HG03196 (cell line): ENCODE data around the gene RPS2.

ENCODE experiments used
- ATAC-seq: cut with Tn5 transposase; IDR thresholded peaks from one replicate; pipeline ENCODE4 v1.9.1; 2021; ENCODE audit not compliant: unreplicated experiment

Gene RPS2

DNA sequence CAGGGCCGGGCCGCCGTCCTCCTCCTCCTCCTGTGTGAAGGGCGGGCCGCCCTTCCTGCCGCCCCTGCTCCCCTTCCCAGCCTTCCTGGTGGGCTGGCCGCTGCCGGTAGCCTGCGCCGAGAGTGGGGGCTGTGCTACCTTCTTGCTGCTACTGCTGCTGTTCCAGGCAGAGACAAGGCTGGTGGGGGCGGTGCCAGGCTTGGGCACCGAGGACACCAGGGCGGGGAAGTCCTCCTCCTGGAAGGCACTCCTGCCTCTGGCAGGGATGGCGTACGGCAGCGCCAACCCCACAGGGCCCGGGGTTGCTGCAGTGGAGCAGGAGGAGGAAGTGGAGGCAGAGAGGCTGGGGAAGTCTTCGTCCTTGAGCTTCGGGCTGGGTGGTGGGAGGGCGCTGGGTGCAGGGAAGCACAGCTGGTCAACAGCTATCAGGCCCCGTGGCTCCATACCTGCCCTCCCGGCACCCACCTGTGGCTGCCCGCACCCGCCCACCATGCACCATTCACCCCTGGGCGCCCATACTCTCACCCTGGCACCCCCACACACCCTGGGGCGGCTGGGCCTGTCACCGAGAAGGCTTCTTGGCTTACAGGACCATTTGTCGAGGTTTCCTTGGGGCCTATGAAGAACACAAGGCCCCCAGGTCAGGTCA is 35.4 kb upstream of the RPS2 start:
- ATAC-seq = no peak

DNA sequence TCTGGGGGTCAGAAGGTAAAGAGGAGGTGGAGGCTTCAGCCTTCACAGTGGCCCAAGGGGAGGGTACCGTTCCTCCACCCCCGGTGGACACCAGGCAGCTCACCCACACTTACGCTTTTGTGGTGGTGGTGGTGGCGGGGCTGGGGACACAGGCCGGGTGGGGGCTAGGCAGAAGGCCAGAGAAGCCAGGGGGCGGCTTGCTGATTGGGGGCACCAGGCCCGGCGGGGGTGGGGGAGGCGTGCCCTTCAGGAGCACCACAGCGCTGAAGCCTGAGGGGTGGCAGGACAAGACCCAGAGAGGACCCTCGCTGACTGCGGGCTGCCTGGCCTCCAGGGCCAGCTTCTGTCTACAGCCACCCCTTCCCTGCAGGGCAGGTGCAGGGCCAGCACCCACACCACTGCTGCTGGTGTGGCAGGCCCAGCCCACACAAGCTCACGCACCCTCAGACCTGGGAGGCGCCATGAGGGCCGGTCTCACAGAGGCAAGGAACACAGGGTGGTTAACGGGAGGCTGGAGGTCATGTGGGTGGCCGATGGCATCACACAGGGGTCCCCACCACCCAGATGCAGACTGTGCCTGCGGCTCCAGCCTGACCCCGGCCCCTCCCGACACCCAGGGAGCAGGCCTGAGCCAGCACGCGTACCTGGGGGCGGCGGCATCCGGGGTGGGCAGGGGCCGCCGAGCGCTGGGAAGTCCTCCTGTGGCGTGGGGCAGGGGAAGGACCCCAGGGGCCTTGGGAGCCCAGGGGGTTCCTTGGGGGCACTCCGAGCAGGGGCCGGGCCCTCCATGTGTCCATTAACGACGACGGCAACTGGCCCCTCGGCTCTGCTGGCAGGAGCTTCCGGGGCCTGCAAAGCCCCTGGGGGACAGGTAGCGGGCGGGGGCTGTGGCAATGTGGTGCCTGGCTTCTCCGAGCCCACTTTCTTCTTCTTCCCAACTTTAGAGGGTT is 34.5 kb upstream of the RPS2 start:
- no peak for ATAC-seq

DNA sequence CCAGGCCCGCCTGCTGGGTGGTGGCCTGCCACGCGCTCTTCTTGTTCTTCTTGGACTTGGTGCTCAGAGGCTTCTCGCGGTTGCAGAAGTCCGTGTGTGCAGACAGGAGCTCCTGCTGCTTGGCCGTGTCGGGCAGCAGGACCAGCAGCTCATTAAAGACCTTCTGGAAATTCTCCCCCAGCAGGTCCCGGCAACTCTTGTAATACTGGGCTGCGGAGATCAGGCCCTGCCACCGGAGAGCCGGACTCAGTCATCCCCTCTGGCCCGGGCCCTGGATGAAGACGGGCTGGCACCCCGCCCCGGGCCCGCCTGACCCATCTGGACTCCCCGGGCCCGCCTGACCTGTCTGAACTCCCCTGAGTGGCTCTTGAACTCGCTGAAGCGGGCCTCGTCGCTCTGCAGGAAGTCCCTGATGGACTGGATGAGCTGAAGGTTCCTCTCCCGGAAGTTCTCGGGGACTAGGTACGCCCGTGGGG is 33.8 kb upstream of the RPS2 start:
- no peak for ATAC-seq

DNA sequence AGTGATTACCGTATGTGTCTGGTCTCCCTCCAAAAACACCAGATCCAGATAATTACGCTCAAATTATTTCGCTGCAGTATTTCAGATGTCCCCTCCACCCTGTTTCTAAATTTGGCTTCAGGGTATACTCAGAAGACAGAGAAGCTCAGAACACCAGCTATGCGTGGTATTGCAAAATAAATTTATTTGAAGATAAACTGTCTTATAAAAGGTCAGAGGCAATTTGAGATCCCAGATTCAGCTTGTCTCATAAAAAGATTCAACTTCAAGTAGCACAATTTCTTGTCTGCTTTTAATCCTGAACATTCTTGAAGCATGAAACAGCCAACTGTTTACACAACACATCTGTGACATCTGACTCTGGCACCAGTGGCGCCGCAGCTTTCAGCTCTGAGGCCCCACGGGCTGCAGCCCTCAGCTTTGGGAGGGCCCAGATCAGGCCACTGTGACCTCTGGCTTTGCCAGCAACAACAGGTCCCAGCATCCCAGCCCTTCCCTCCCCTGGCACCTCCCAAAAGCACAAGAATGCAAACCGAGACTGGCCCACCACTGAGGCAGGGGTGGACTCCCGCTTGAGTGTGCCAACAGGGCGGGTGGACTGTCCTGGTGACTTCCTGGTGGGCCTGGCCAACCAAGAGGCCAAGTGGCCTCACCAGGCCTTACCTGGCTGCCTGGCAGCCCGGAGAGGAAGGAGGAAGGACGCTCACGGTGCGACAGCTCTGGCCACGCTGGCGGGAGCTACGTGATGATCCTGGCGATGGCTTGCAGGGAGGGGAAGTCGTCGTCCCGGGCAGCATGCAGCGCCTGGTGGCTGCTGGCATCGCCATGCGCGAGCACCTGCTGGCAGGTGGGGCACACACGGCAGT is 33.1 kb upstream of the RPS2 start:
- ATAC-seq = no peak

DNA sequence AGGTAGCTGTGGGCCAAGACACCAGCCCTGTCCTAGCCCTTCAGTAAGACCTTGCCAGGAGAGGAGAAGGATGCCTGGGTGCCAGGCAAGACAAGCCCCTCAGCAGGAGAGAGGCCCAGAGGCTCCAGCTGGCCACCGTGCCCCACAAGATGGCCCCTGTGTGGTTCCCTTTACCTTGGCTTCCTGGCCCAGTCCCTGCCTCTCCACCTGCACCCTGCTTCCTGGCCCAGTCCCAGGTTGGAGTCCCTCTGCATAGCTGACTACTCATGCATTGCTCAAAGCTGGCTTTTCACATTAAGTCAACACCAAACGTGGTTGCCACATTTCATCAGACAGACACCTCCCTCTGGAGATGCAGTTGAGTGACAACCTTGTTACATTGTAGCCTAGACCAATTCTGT is 29.1 kb upstream of the RPS2 start:
- no peak for ATAC-seq

DNA sequence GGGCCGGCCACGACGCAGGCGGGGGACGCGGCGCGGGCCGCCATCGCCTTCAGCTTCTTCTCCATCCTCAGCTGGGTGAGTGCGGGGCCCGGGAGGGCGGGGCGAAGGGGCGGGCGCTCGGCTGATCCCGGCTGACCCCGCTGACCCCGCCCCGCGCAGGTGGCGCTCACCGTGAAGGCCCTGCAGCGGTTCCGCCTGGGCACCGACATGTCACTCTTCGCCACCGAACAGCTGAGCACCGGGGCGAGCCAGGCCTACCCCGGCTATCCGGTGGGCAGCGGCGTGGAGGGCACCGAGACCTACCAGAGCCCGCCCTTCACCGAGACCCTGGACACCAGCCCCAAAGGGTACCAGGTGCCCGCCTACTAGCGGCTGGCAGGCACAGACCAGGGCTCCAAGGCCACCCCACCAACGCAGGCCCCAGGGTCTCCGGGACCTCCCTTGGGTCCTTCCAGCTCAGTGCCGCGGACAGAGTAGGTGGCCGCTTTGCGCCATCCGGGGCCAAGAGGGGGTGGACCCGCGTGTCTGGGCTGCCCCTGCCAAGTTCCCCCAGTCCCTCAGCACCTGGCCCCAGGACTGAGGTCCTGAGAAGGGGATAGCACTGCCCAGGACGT is 28.2 kb upstream of the RPS2 start:
- no peak for ATAC-seq

DNA sequence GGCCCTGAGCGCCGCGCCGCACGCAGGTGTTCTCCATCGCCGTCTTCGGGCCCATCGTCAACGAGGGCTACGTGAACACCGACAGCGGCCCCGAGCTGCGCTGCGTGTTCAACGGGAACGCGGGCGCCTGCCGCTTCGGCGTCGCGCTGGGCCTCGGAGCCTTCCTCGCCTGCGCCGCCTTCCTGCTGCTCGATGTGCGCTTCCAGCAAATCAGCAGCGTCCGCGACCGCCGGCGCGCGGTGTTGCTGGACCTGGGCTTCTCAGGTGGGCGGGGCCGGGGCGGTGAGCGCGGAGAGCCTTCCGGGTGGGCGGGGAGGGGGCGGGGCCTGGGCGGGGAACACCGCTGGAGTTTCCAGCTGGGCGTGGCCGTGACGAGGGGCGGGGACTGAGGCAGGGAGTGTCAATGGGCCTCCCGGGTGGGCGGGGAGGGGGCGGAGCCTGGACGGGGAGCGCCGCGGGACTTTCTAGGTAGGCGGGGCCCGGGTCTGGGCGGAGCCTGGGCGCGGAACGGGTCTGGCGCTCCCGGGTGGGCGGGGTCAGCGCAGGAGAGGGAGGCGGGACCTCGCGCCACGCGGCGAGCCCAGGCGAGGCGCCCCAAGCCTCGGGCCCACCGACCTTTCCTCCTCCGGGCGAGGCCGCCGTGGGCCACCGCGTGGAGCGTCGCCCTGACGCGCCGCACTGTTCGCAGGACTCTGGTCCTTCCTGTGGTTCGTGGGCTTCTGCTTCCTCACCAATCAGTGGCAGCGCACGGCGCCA is 27.5 kb upstream of the RPS2 start:
- ATAC-seq = peak; percentile 42

DNA sequence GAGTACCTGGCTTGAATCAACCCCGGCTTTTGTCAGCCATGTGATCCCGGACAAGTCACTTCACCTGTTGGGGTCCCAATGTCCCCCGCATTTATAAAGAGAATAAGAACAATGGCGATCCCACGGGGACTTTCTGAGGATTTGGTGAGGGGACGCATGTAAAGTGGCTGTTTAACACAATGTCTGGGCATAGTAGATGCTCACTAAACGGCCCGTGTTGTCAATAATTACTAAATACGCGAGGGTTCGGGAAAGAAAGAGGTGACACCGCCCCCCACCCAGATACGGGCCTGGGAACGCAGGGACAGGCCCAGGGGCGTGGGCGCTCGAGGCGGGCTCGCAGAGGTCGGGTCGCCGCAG is 26.9 kb upstream of the RPS2 start:
- no peak for ATAC-seq

DNA sequence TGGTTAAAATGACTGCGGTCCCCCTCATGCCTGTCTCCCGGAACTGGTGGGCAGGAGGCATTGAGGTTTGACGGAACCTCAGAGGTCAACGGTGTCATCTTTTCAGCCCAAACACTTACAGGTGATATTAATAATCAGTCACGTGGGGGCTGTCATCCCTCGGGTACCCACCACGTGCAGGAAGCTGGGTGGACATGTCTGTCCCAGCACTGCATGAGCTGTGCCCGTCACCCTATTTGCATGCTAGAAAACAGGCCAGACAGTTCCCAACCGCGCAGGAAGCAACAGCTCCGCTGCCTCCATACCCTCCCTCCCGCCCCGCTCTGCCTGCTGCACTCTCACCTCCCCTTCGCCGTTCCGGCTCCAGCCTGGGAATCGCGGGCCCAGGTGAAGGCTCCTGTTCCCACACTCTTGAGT is 26.5 kb upstream of the RPS2 start:
- peak; percentile 34 for ATAC-seq

DNA sequence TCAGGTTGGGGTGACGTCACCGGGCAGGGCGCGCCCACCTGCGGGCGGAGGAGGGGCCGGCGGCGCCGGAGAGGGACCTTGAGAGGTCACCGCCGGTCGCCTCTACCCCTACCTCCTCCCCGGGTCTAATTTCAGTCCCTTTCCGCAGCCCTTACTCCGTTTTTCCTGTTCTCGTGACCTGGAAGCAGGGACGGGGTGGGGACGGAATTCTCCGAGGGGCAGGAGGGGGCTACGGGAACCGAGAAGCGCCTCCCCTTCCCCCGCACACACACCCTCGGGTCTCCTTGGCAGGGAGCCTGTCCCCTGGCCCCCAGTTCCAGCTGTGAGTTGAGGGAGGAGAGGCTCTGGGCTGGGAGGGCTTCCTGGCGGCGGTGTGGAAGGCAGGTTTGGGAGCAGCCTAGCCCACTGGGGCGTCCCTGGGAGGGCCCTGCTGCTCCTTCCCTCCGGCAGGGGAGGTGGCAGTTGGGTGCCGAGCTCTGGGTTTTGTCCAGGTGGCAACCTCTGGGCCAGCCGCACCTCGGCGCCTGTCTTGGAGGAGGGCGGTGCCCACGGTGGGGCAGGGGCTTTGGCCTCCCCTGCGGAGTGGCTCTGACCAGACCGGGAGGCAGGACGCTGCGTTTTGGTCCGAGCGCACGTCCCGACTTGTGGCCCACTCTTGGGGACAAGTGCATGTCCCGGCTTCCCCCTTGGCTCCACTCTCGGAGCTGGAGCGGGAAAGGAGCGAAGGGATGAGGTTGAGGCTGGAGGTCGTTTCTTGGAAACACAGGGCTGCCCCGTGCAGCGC is 25.9 kb upstream of the RPS2 start:
- no peak for ATAC-seq

DNA sequence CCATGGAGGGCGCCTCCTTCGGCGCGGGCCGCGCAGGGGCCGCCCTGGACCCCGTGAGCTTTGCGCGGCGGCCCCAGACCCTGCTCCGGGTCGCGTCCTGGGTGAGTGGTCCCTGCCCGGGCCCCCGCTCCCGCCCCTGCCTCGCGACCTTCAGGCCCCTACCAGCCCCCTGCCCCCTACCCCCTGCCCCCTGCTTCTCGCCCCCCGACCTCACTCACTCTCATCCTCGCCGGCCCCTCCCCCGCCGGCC is 25.4 kb upstream of the RPS2 start:
- ATAC-seq = no peak

DNA sequence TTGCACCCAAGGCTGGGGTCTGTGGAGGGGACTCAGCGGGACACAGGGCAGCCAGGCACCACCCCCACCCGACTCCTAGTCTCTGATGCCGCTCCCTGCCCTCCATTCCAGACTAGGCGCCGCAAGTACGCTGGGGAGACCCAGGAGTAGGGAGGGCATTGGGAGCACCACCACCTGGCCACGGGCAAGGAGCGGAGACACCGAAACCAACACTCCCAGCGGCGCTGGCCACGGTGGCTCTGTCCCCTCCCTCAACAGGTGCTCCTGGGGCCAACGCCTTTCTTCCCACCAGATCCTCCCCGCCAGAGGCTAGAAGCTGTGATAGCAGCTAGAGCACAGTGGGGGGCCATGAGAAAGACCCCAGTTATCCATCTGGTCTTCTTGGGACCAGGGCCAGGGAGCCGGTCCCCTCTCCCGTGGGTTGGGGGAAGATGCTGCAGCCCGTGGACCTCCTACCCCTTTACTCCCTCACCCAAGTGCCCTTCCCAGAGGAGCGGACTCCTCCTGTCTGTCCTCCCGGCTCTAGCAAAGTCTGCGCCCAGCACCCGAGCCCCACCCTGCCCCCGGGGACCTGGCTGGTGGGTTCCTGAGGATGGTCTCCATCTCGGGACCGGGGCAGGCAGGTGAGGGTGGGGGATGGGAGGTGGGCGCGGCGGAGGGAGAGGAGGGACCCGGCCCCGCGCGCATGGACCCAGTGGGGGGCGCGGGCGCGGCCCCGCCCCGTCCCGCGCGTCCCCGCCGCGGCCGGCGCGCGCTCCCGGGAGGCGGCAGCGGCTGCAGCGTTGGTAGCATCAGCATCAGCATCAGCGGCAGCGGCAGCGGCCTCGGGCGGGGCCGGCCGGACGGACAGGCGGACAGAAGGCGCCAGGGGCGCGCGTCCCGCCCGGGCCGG is 24.8 kb upstream of the RPS2 start, which contains the start of gene SYNGR3:
Gene SYNGR3, plus strand, starts transcription at position 762 of the 892 bp plus-strand sequence. CDS start 133 bp downstream, outside the sequence.
- no peak for ATAC-seq

DNA sequence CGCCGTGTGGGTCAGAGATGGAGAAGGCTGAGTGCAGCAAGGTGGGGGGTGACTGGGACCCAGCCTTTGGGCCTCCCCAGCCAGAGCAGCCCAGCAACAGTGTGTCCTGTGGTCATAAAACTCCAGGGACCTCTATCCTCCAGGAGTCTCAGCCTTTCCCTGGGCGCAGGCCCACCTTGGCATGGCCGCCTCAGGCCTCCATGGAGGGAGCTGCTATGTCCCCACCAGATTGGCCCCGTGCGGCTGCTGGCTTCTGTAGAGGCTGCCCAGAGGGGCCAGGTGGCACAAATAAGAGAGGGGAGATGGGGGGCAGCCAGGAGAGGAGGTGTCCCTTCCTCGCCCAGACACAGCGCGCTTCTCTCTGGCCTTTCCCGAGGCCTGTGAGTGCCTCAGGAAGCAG is 22.6 kb upstream of the RPS2 start:
- no peak for ATAC-seq

DNA sequence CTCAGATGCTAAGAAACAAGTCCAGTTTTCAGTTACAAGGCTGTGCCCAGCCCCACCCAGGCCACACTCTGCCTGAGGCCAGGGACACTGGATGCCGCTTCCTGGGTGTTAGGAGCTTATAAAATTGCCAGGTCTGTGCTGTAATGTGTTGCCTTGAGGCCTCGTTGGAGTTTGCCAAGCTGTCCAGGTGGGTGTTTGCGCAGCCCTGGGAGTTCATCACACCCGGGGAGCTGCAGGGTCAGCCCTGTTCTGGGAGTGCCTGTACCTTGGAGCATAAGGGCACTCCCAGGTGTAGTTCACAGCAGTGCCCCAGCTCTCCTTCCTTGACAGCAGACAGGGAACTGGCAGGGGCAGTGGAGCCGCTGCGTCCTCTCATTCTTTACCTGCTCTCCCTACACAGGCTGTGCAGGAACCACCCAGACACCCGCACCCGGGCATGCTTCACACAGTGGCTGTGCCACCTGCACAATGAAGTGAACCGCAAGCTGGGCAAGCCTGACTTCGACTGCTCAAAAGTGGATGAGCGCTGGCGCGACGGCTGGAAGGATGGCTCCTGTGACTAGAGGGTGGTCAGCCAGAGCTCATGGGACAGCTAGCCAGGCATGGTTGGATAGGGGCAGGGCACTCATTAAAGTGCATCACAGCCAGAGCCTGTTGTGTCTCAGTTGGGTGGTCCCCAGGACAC is 21.0 kb upstream of the RPS2 start:
- no peak for ATAC-seq

DNA sequence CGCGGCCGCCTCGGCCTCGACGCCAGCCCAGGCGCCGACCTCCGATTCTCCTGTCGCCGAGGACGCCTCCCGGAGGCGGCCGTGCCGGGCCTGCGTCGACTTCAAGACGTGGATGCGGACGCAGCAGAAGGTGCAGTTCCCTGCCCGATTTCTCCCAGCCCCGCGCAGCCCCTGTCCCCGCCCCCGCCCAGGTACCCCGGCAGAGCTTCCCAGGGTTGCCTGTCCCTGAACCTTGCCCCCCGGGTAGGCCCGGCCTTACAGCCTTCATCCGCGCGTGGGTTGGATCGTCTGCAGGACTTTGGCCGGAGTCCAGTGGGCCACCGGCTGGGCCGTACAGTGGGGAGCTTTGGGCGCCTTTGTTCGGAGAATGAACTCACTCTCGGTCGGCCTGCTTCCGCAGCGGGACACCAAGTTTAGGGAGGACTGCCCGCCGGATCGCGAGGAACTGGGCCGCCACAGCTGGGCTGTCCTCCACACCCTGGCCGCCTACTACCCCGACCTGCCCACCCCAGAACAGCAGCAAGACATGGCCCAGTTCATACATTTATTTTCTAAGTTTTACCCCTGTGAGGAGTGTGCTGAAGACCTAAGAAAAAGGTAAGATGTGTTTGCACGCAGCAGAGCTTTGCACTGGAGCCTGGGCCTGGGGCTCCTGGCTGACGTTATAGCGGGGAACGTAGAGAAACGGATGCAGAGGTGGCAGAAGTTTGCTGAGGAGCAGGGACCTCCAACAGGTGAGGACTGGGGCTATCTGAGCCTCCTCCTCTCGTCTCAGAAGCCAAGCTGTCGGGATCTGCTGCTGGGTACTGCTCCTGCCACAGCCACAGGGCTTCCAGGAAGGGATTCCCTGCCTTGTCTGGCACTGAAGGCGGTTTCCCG is 20.0 kb upstream of the RPS2 start:
- ATAC-seq = no peak

DNA sequence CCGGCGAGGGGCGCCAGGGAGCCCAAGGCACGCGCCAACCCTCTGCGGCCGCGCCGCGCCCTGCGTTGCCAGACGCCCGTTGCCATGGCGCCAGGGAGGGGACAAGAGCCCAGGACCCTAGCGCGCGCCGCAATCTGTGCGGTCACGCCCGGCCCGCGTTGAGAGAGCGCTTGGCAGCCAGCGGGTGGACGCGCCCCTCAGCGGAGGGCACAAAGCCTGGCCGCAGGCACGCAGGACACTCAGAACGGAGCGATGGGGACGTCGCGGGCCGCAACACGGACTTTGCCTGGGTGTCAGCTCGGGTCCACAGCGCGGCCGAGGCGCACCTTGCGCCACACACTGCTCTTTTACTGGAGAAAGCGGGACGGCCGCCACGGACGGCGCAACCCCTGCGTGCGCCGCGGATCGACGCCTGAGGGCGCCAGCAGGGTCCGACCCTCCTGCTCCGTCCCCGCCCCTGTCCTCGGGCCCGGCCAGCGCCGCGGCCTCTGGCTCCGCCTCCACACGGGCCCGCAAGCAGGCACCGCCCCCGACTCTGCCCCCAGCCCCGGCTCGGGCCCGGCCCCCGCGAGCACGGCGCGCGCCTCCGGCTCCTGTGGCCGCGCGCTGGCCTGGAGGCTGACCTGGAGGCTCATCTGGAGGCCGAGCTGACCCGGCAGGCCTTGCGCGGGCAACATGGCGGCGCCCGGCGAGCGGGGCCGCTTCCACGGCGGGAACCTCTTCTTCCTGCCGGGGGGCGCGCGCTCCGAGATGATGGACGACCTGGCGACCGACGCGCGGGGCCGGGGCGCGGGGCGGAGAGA is 19.1 kb upstream of the RPS2 start, which contains the start of gene GFER:
Gene GFER, plus strand, starts transcription at position 650 of the 803 bp plus-strand sequence. Its CDS starts 26 bp downstream, at position 676.
- ATAC-seq = peak; percentile 68
